ENCODE results near the gene NMRK2. TPM values are rescaled to one million over a fixed set of nuclear protein-coding genes. Genes with fewer than 3 reads are reported as not detected.
A peak's percentile ranks its signal among the peaks of the same experiment; 100 is the strongest.

Gene NMRK2
- total and polyA plus RNA-seq, 2 donors from 2014 or later: 0.69 to 6.1 TPM

GRCh38 chr19:3987619-3988371 is 54.9 kb downstream of the NMRK2 start:
- no peak overlapping the region for H3K9ac ChIP-seq (ENCODE audit: low read length in 3 of 3)
- H3K9me3 ChIP-seq (ENCODE audit: control insufficient read depth in 2 of 3, insufficient read depth in 1 of 3, low read length in 3 of 3): no peaks in the 10 kb centered on the region
- H3K4me3 ChIP-seq (ENCODE audit: low read length in 3 of 3): peak overlapping the region; percentile 17 to 48 (median 48)
- H3K4me1 ChIP-seq (ENCODE audit: control insufficient read depth in 2 of 3, insufficient read depth in 2 of 3, low read depth in 1 of 3, low read length in 3 of 3): peaks cover 11 to 25% (median 25%) of the 10 kb centered on the region in 3 donors
- H3K36me3 ChIP-seq (ENCODE audit: control insufficient read depth in 2 of 3, insufficient read depth in 3 of 3, low read length in 3 of 3): peaks cover 2 to 19% (median 5%) of the 10 kb centered on the region in 3 donors
- DNase-seq (peak; percentile 89 to 93 (median 92)), FAIRE-seq (no peak)
- no peak overlapping the region for H3K27ac ChIP-seq (ENCODE audit: low read depth in 2 of 2, low read length in 2 of 2)
- TF ChIP-seq CTCF (IDR thresholded peaks at IDR 0.05; ENCODE audit: borderline replicate concordance, extremely low read depth, insufficient read depth): peak; percentile 94
- H3K27me3 ChIP-seq (ENCODE audit: control insufficient read depth, insufficient read depth, low read length): no peaks in the 10 kb centered on the region
- intact Hi-C loops (cut with DNase I): no loop called here

GRCh38 chr19:3990815-3991117 is 57.9 kb downstream of the NMRK2 start:
- DNase-seq: no peak
- no peaks in the 10 kb centered on the region for H3K27me3 ChIP-seq (ENCODE audit: control insufficient read depth, insufficient read depth, low read length)
- no peak for FAIRE-seq
- no peaks in the 10 kb centered on the region for H3K9me3 ChIP-seq (ENCODE audit: control insufficient read depth in 2 of 3, insufficient read depth in 1 of 3, low read length in 3 of 3)
- H3K4me3 ChIP-seq (ENCODE audit: low read length in 3 of 3): no peak overlapping the region
- H3K27ac ChIP-seq (ENCODE audit: low read depth in 2 of 2, low read length in 2 of 2): no peak overlapping the region
- H3K36me3 ChIP-seq (ENCODE audit: control insufficient read depth in 2 of 3, insufficient read depth in 3 of 3, low read length in 3 of 3): no peaks in the 10 kb centered on the region
- no peak overlapping the region for H3K9ac ChIP-seq (ENCODE audit: low read length in 3 of 3)
- H3K4me1 ChIP-seq (ENCODE audit: control insufficient read depth in 2 of 3, insufficient read depth in 2 of 3, low read depth in 1 of 3, low read length in 3 of 3): peaks cover 9 to 12% (median 11%) of the 10 kb centered on the region in 3 donors
- TF ChIP-seq CTCF (IDR thresholded peaks at IDR 0.05; ENCODE audit: borderline replicate concordance, extremely low read depth, insufficient read depth): no peak
- intact Hi-C loops (cut with DNase I): no loop called here

Small RNA genes lying within 50 kb of the gene (microRNA-seq; reads per million reads assigned to microRNA genes)
- not detected for gene MIR637

Other genes with a start within 250 kb of the NMRK2 start
- 35.6 TPM for gene PIP5K1C, start 232.6 kb upstream of the NMRK2 start, total RNA-seq
- 11.2 TPM for gene PIP5K1C, start 232.6 kb upstream of the NMRK2 start, polyA plus RNA-seq (ENCODE audit: insufficient read depth, low read depth, low replicate concordance)
- gene TJP3, start 224.7 kb upstream of the NMRK2 start, total RNA-seq: 26.5 TPM
- 32.5 TPM for gene TJP3, start 224.7 kb upstream of the NMRK2 start, polyA plus RNA-seq (ENCODE audit: insufficient read depth, low read depth, low replicate concordance)
- gene APBA3, start 171.4 kb upstream of the NMRK2 start, total RNA-seq: 27.5 TPM
- 17.1 TPM for gene APBA3, start 171.4 kb upstream of the NMRK2 start, polyA plus RNA-seq (ENCODE audit: insufficient read depth, low read depth, low replicate concordance)
- 57.6 TPM for gene MRPL54, start 170.4 kb upstream of the NMRK2 start, total RNA-seq
- gene MRPL54, start 170.4 kb upstream of the NMRK2 start, polyA plus RNA-seq (ENCODE audit: insufficient read depth, low read depth, low replicate concordance): 151 TPM
- not detected for gene RAX2, start 160.8 kb upstream of the NMRK2 start, total RNA-seq
- gene RAX2, start 160.8 kb upstream of the NMRK2 start, polyA plus RNA-seq (ENCODE audit: insufficient read depth, low read depth, low replicate concordance): not detected
- 2.7 TPM for gene MATK, start 146.7 kb upstream of the NMRK2 start, total RNA-seq
- 4.2 TPM for gene MATK, start 146.7 kb upstream of the NMRK2 start, polyA plus RNA-seq (ENCODE audit: insufficient read depth, low read depth, low replicate concordance)
- gene ZFR2, start 64.0 kb upstream of the NMRK2 start, total RNA-seq: 0.22 TPM
- not detected for gene ZFR2, start 64.0 kb upstream of the NMRK2 start, polyA plus RNA-seq (ENCODE audit: insufficient read depth, low read depth, low replicate concordance)
- 0.16 TPM for gene ATCAY, start 52.4 kb upstream of the NMRK2 start, total RNA-seq
- gene ATCAY, start 52.4 kb upstream of the NMRK2 start, polyA plus RNA-seq (ENCODE audit: insufficient read depth, low read depth, low replicate concordance): not detected
- gene DAPK3, start 38.0 kb downstream of the NMRK2 start, total RNA-seq: 54.6 TPM
- gene DAPK3, start 38.0 kb downstream of the NMRK2 start, polyA plus RNA-seq (ENCODE audit: insufficient read depth, low read depth, low replicate concordance): 30.6 TPM
- 1,813 TPM for gene EEF2, start 52.4 kb downstream of the NMRK2 start, total RNA-seq
- gene EEF2, start 52.4 kb downstream of the NMRK2 start, polyA plus RNA-seq (ENCODE audit: insufficient read depth, low read depth, low replicate concordance): 1,520 TPM
- gene PIAS4, start 74.7 kb downstream of the NMRK2 start, total RNA-seq: 25.0 TPM
- gene PIAS4, start 74.7 kb downstream of the NMRK2 start, polyA plus RNA-seq (ENCODE audit: insufficient read depth, low read depth, low replicate concordance): 9.8 TPM
- gene ZBTB7A, start 133.8 kb downstream of the NMRK2 start, total RNA-seq: 53.2 TPM
- 8.9 TPM for gene ZBTB7A, start 133.8 kb downstream of the NMRK2 start, polyA plus RNA-seq (ENCODE audit: insufficient read depth, low read depth, low replicate concordance)
- gene MAP2K2, start 191.1 kb downstream of the NMRK2 start, total RNA-seq: 105 TPM
- 138 TPM for gene MAP2K2, start 191.1 kb downstream of the NMRK2 start, polyA plus RNA-seq (ENCODE audit: insufficient read depth, low read depth, low replicate concordance)
- gene CREB3L3, start 220.6 kb downstream of the NMRK2 start, total RNA-seq: not detected
- 7.4 TPM for gene CREB3L3, start 220.6 kb downstream of the NMRK2 start, polyA plus RNA-seq (ENCODE audit: insufficient read depth, low read depth, low replicate concordance)
- gene SIRT6, start 249.5 kb downstream of the NMRK2 start, total RNA-seq: 27.3 TPM
- gene SIRT6, start 249.5 kb downstream of the NMRK2 start, polyA plus RNA-seq (ENCODE audit: insufficient read depth, low read depth, low replicate concordance): 27.0 TPM
- gene ANKRD24, start 249.6 kb downstream of the NMRK2 start, total RNA-seq: 0.72 TPM
- gene ANKRD24, start 249.6 kb downstream of the NMRK2 start, polyA plus RNA-seq (ENCODE audit: insufficient read depth, low read depth, low replicate concordance): 1.8 TPM